GM19438 (cell line): ENCODE results near the gene EEF1AKMT4.
A peak's percentile ranks its signal among the peaks of the same experiment; 100 is the strongest.

Experiments used
- ATAC-seq: cut with Tn5 transposase; IDR thresholded peaks from one replicate; pipeline ENCODE4 v1.9.1; 2021; ENCODE audit warnings: low read depth; ENCODE audit not compliant: unreplicated experiment

The EEF1AKMT4 gene

GRCh38 chr3:184296616-184297015 is 47.1 kb downstream of the EEF1AKMT4 start:
- ATAC-seq, result no peak

- ATAC-seq, result peak; percentile 93
These were observed 49.5 kb downstream of the EEF1AKMT4 start, which contains the start of gene PSMD2 for GRCh38 chr3:184298759-184299487. PSMD2 (plus strand) TSS chr3:184299241; CDS start chr3:184299267, 26 bp downstream.

- ATAC-seq, result no peak
These were observed 50.3 kb downstream of the EEF1AKMT4 start for GRCh38 chr3:184299488-184300377.

- ATAC-seq, result no peak
These were observed 50.9 kb downstream of the EEF1AKMT4 start for GRCh38 chr3:184300378-184300720.

GRCh38 chr3:184305577-184305976 is 56.1 kb downstream of the EEF1AKMT4 start:
- ATAC-seq, result no peak

GRCh38 chr3:184306341-184306972 is 57.0 kb downstream of the EEF1AKMT4 start:
- ATAC-seq, result no peak

GRCh38 chr3:184307915-184308314 is 58.4 kb downstream of the EEF1AKMT4 start:
- no peak for ATAC-seq
